ENCODE data around the gene PTPN14. TPM values are rescaled to one million over a fixed set of nuclear protein-coding genes. Genes with fewer than 3 reads are reported as not detected.
"Not testable (repeated sequence)": the region's sequence is repeated elsewhere in the genome, so short reads cannot be mapped to it uniquely, and the experiment has no call there.

The PTPN14 gene
- total RNA-seq, 1 experiment from 2014 or later, result 37.5 TPM

- TF ChIP-seq ZBTB33 (IDR thresholded peaks at IDR 0.05; ENCODE audit: extremely low read depth, insufficient replicate concordance, low read length), result no peak
- TF ChIP-seq ZNF274 (IDR thresholded peaks at IDR 0.05; ENCODE audit: low read depth, low read length), result no peak
- TF ChIP-seq POLR2AphosphoS5 (IDR thresholded peaks at IDR 0.05; ENCODE audit: low read depth, low read length), result no peak
- no peak for TF ChIP-seq POLR2A (IDR thresholded peaks at IDR 0.05; ENCODE audit: borderline replicate concordance, extremely low read depth, insufficient read depth, insufficient read length)
- no peak for TF ChIP-seq ELF1 (IDR thresholded peaks at IDR 0.05; ENCODE audit: borderline replicate concordance, low read depth)
- no peak for TF ChIP-seq CTCF (IDR thresholded peaks at IDR 0.05 in 2 of 3, conservative IDR thresholded peaks at IDR 0.05 in 1 of 3; ENCODE audit: borderline replicate concordance in 1 of 3, insufficient read depth in 1 of 3, low read depth in 2 of 3, low read length in 2 of 3)
- TF ChIP-seq ATF3 (IDR thresholded peaks at IDR 0.05), result no peak
Observed at GRCh38 chr1:214524824-214525223, 26.6 kb downstream of the PTPN14 start (continued).

GRCh38 chr1:214523124-214523824 is 28.1 kb downstream of the PTPN14 start:
- DNase-seq (ENCODE audit: low read depth, low spot score) (no peak), ATAC-seq (no peak)
- TF ChIP-seq FOSL1 (IDR thresholded peaks at IDR 0.05; ENCODE audit: low read depth) (no peak), ATF3 (IDR thresholded peaks at IDR 0.05) (no peak)
- no peak overlapping the region for H3K4me2 ChIP-seq (ENCODE audit: low read length)
- no peak overlapping the region for H3K9ac ChIP-seq (ENCODE audit: low read length)
- H3K27ac ChIP-seq (ENCODE audit: low read depth, low read length), result no peak overlapping the region
- no peaks in the 10 kb centered on the region for H3K9me2 ChIP-seq (ENCODE audit: insufficient read depth)
- no TSS peak for BruUV-seq (replicated peaks)
- no peaks in the 10 kb centered on the region for H4K20me1 ChIP-seq (ENCODE audit: insufficient read depth)
- no peaks in the 10 kb centered on the region for H3K9me3 ChIP-seq (ENCODE audit: control insufficient read depth in 1 of 2, insufficient read depth in 1 of 2, low read depth in 1 of 2, low read length in 2 of 2)
- no peak overlapping the region for H2AFZ ChIP-seq (ENCODE audit: low read depth, low read length, poor library complexity, severe bottlenecking)
- intact Hi-C loops (cut with micrococcal nuclease), result no loop called here
- H3K36me3 ChIP-seq (ENCODE audit: control insufficient read depth in 1 of 2, insufficient read depth in 2 of 2, low read length in 2 of 2), result no peaks in the 10 kb centered on the region
- RAD21 ChIA-PET (ENCODE audit: low non-redundant PET in 1 of 2, low total read pairs in 2 of 2, uncharacterized antibody in 2 of 2, unreplicated experiment in 2 of 2), result no interaction called here
- peaks cover 72% of the 10 kb centered on the region for H3K79me2 ChIP-seq (ENCODE audit: insufficient read depth, low read length)
- POLR2A ChIA-PET, result no interaction called here
- CTCF ChIA-PET, result no interaction called here
- peaks cover 23 to 35% of the 10 kb centered on the region in 2 experiments for H3K4me1 ChIP-seq (ENCODE audit: control insufficient read depth in 1 of 2, insufficient read depth in 2 of 2, low read length in 2 of 2)
- no peaks in the 10 kb centered on the region for H3K27me3 ChIP-seq (ENCODE audit: insufficient read depth, low read length)
- no peak overlapping the region for H3K4me3 ChIP-seq (replicated peaks in 1 of 2; ENCODE audit: low read depth in 1 of 2, low read length in 2 of 2)

GRCh38 chr1:214521458-214521857 is 29.9 kb downstream of the PTPN14 start:
- H3K4me3 ChIP-seq (replicated peaks in 1 of 2; ENCODE audit: low read depth in 1 of 2, low read length in 2 of 2); CTCF ChIA-PET; H3K4me2 ChIP-seq (ENCODE audit: low read length); H3K27ac ChIP-seq (ENCODE audit: low read depth, low read length); ATAC-seq; intact Hi-C loops (cut with micrococcal nuclease); H3K9me2 ChIP-seq (ENCODE audit: insufficient read depth); H4K20me1 ChIP-seq (ENCODE audit: insufficient read depth); H2AFZ ChIP-seq (ENCODE audit: low read depth, low read length, poor library complexity, severe bottlenecking); DNase-seq (ENCODE audit: low read depth, low spot score); POLR2A ChIA-PET; RAD21 ChIA-PET (ENCODE audit: low non-redundant PET in 1 of 2, low total read pairs in 2 of 2, uncharacterized antibody in 2 of 2, unreplicated experiment in 2 of 2); H3K27me3 ChIP-seq (ENCODE audit: insufficient read depth, low read length); BruUV-seq (replicated peaks); H3K9me3 ChIP-seq (ENCODE audit: control insufficient read depth in 1 of 2, insufficient read depth in 1 of 2, low read depth in 1 of 2, low read length in 2 of 2); H3K9ac ChIP-seq (ENCODE audit: low read length); H3K36me3 ChIP-seq (ENCODE audit: control insufficient read depth in 1 of 2, insufficient read depth in 2 of 2, low read length in 2 of 2): not testable (repeated sequence)
- Histone ChIP-seq H3K79me2 (ENCODE audit: insufficient read depth, low read length) (peaks cover 69% of the 10 kb centered on the region), H3K4me1 (ENCODE audit: control insufficient read depth in 1 of 2, insufficient read depth in 2 of 2, low read length in 2 of 2) (peaks cover 36 to 52% of the 10 kb centered on the region in 2 experiments)
